HG03095 (cell line): Measurements from ENCODE around the gene SLC8A2.

Experiments used
- ATAC-seq: cut with Tn5 transposase; IDR thresholded peaks from one replicate; pipeline ENCODE4 v1.9.1; 2021; ENCODE audit warnings: moderate library complexity; ENCODE audit not compliant: unreplicated experiment

The SLC8A2 gene

GRCh38 chr19:47503130-47503825, 31.6 kb upstream of the SLC8A2 start:
- no peak for ATAC-seq

- ATAC-seq = no peak
Measured at GRCh38 chr19:47499863-47500830, 28.5 kb upstream of the SLC8A2 start.

GRCh38 chr19:47499371-47499770, 27.7 kb upstream of the SLC8A2 start:
- no peak for ATAC-seq

- ATAC-seq = no peak
Measured at GRCh38 chr19:47498561-47498960, 26.9 kb upstream of the SLC8A2 start.

GRCh38 chr19:47497821-47498520, 26.3 kb upstream of the SLC8A2 start:
- ATAC-seq = no peak

GRCh38 chr19:47497050-47497766, 25.5 kb upstream of the SLC8A2 start:
- no peak for ATAC-seq

GRCh38 chr19:47495478-47496372, 24.0 kb upstream of the SLC8A2 start:
- no peak for ATAC-seq

- ATAC-seq = no peak
Measured at GRCh38 chr19:47494729-47495128, 23.0 kb upstream of the SLC8A2 start.

GRCh38 chr19:47494211-47494547, 22.5 kb upstream of the SLC8A2 start:
- no peak for ATAC-seq

GRCh38 chr19:47493378-47494210, 21.9 kb upstream of the SLC8A2 start:
- ATAC-seq = no peak

GRCh38 chr19:47492571-47493377, 21.1 kb upstream of the SLC8A2 start:
- no peak for ATAC-seq

- no peak for ATAC-seq
Measured at GRCh38 chr19:47492137-47492533, 20.4 kb upstream of the SLC8A2 start.

- no peak for ATAC-seq
Measured at GRCh38 chr19:47491358-47492136, 19.9 kb upstream of the SLC8A2 start.

GRCh38 chr19:47490847-47491246, 19.2 kb upstream of the SLC8A2 start:
- ATAC-seq = no peak

GRCh38 chr19:47490031-47490430, 18.3 kb upstream of the SLC8A2 start:
- ATAC-seq = no peak

GRCh38 chr19:47489072-47489914, 17.6 kb upstream of the SLC8A2 start:
- ATAC-seq = no peak
